ENCODE data around the gene TSSK2.

DNA sequence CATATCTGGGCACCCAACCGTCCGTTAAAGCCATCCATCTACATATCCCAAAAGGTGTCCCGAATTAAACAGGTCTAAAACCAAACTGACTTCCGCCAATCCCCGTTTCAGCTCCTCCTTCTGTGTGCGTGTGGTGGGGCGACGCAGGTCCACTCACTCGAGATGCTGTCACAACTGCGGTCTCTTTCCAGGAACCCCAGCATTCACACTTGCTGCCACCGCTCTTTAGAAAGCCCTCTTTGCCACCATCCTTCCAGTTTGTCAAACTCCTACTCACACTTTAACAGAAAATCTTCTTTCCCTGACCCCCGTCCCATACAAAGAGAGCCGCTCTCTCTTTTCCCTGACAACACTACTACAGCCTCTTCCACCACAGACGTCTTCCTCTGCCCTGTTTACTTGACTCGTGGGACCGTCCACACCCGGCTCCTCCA is 12.9 kb downstream of the TSSK2 start:
- TF ChIP-seq CTCF (IDR thresholded peaks at IDR 0.05) (no peak), POLR2A (IDR thresholded peaks at IDR 0.05) (no peak), POLR2AphosphoS5 (IDR thresholded peaks at IDR 0.05; ENCODE audit: insufficient read depth in 1 of 2, low read depth in 1 of 2) (no peak)
